K562 treated with DMSO at 1 percent for 12 hours (cell line): ENCODE results near the gene PCLAF. TPM values are rescaled to one million over a fixed set of nuclear protein-coding genes. Genes with fewer than 3 reads are reported as not detected.

Experiments used
- total RNA-seq: library from RNA; unstranded; fragments of 300-600 nt; gene quantifications from 2 replicates; pipeline ENCODE4 v1.2.3, GENCODE V29; 2022; ENCODE audit not compliant: insufficient read depth

PCLAF gene
- total RNA-seq, result 103 and 123 TPM in 2 replicates

GRCh38 chr15:64381000-64381751 is at the start of gene PCLAF:
Gene PCLAF, minus strand, starts transcription at chr15:64381441. Its CDS starts 70 bp downstream, at chr15:64381371.

GRCh38 chr15:64387562-64388168 is 6.4 kb upstream of the PCLAF start, which contains the start of gene TRIP4:
Gene TRIP4, plus strand, starts transcription at chr15:64387836. Its CDS starts 28 bp downstream, at chr15:64387864.

GRCh38 chr15:64355944-64356709 is 25.1 kb downstream of the PCLAF start, which contains the start of gene CSNK1G1:
Gene CSNK1G1, minus strand, starts transcription at chr15:64356173. Its CDS starts 55,674 bp downstream, at chr15:64300499.

Other genes starting within 250 kb of the PCLAF start
- 0.65 and 0.86 TPM in 2 replicates for gene SNX22, start 229.7 kb downstream of the PCLAF start, total RNA-seq
- 454 and 538 TPM in 2 replicates for gene PPIB, start 218.4 kb downstream of the PCLAF start, total RNA-seq
- gene CSNK1G1, start 25.3 kb downstream of the PCLAF start, total RNA-seq, result 2.4 and 9.3 TPM in 2 replicates
- 17.3 and 25.6 TPM in 2 replicates for gene TRIP4, start 6.4 kb upstream of the PCLAF start, total RNA-seq
- 4.8 and 22.0 TPM in 2 replicates for gene ZNF609, start 79.1 kb upstream of the PCLAF start, total RNA-seq